Measurements from ENCODE around the gene SLC6A4.

GRCh38 chr17:30148376-30148775 is 87.1 kb downstream of the SLC6A4 start:
- TF ChIP-seq CTCF (IDR thresholded peaks at IDR 0.05 in 8 of 11, conservative IDR thresholded peaks at IDR 0.05 in 3 of 11) (no peak), POLR2A (IDR thresholded peaks at IDR 0.05) (no peak), POLR2AphosphoS5 (IDR thresholded peaks at IDR 0.05) (no peak)

All from spleen (tissue), 7 donors.